ENCODE measurements around the gene USP10. TPM values are rescaled to one million over a fixed set of nuclear protein-coding genes. Genes with fewer than 3 reads are reported as not detected.

Gene USP10
- total RNA-seq, 4 donors from 2014 or later, result 61.1 to 103 (median 74.4) TPM

GRCh38 chr16:84751241-84751640 is 51.4 kb downstream of the USP10 start:
- DNase-seq (no peak), ATAC-seq (no peak)
- TF ChIP-seq POLR2A (IDR thresholded peaks at IDR 0.05) (no peak), CTCF (IDR thresholded peaks at IDR 0.05 in 4 of 5, conservative IDR thresholded peaks at IDR 0.05 in 1 of 5) (no peak)
- H3K4me3 ChIP-seq, result no peak overlapping the region
- no peaks in the 10 kb centered on the region for H3K36me3 ChIP-seq
- H3K4me1 ChIP-seq, result peaks cover 28 to 35% of the 10 kb centered on the region in 2 donors
- in situ Hi-C loops (cut with MboI; ENCODE audit: low sequenced_read_pairs in 4 of 4) (loop anchor here (5.0 to 10.0 kb wide), 3 partner anchors 211 to 221 kb away; no protein-coding TSS in a partner anchor), intact Hi-C loops (cut with DNase I; ENCODE audit: low total_unique reads) (no loop called here)
- no peaks in the 10 kb centered on the region for H3K27me3 ChIP-seq
- H3K27ac ChIP-seq, result no peak overlapping the region
- no peaks in the 10 kb centered on the region for H3K9me3 ChIP-seq

GRCh38 chr16:84751947-84752346 is 52.1 kb downstream of the USP10 start:
- in situ Hi-C loops (cut with MboI; ENCODE audit: low sequenced_read_pairs in 4 of 4), result loop anchor here (5.0 to 10.0 kb wide), 3 partner anchors 210 to 220 kb away; no protein-coding TSS in a partner anchor
- no peak overlapping the region for H3K27ac ChIP-seq

GRCh38 chr16:84752600-84752999 is 52.8 kb downstream of the USP10 start:
- no peak overlapping the region for H3K27ac ChIP-seq
- TF ChIP-seq CTCF (IDR thresholded peaks at IDR 0.05 in 4 of 5, conservative IDR thresholded peaks at IDR 0.05 in 1 of 5) (no peak), POLR2A (IDR thresholded peaks at IDR 0.05) (no peak)
- intact Hi-C loops (cut with DNase I; ENCODE audit: low total_unique reads), result no loop called here
- peaks cover 28 to 30% of the 10 kb centered on the region in 2 donors for H3K4me1 ChIP-seq
- ATAC-seq (no peak), DNase-seq (no peak)
- no peaks in the 10 kb centered on the region for H3K9me3 ChIP-seq
- H3K36me3 ChIP-seq, result no peaks in the 10 kb centered on the region
- H3K27me3 ChIP-seq, result no peaks in the 10 kb centered on the region
- in situ Hi-C loops (cut with MboI; ENCODE audit: low sequenced_read_pairs in 4 of 4), result loop anchor here (5.0 to 10.0 kb wide), 3 partner anchors 210 to 220 kb away; no protein-coding TSS in a partner anchor
- H3K4me3 ChIP-seq, result no peak overlapping the region

More at GRCh38 chr16:84751947-84752346, 52.1 kb downstream of the USP10 start:
- peaks cover 28 to 34% of the 10 kb centered on the region in 2 donors for H3K4me1 ChIP-seq
- ATAC-seq (no peak), DNase-seq (no peak)
- H3K9me3 ChIP-seq, result no peaks in the 10 kb centered on the region
- no peaks in the 10 kb centered on the region for H3K27me3 ChIP-seq
- H3K4me3 ChIP-seq, result no peak overlapping the region
- H3K36me3 ChIP-seq, result no peaks in the 10 kb centered on the region
- TF ChIP-seq POLR2A (IDR thresholded peaks at IDR 0.05), result no peak
- TF ChIP-seq CTCF (IDR thresholded peaks at IDR 0.05 in 4 of 5, conservative IDR thresholded peaks at IDR 0.05 in 1 of 5), result no peak
- intact Hi-C loops (cut with DNase I; ENCODE audit: low total_unique reads), result no loop called here

- Histone ChIP-seq H3K27me3 (no peaks in the 10 kb centered on the region), H3K9me3 (no peaks in the 10 kb centered on the region), H3K4me3 (no peak overlapping the region), H3K27ac (no peak overlapping the region), H3K4me1 (peaks cover 28 to 34% of the 10 kb centered on the region in 2 donors), H3K36me3 (no peaks in the 10 kb centered on the region)
- in situ Hi-C loops (cut with MboI; ENCODE audit: low sequenced_read_pairs in 4 of 4), result loop anchor here (5.0 to 10.0 kb wide), 3 partner anchors 209 to 219 kb away; no protein-coding TSS in a partner anchor
- no peak for TF ChIP-seq CTCF (IDR thresholded peaks at IDR 0.05 in 4 of 5, conservative IDR thresholded peaks at IDR 0.05 in 1 of 5)
- TF ChIP-seq POLR2A (IDR thresholded peaks at IDR 0.05), result no peak
- ATAC-seq (peak in 1 of 2 donors; percentile 44), DNase-seq (no peak)
- intact Hi-C loops (cut with DNase I; ENCODE audit: low total_unique reads), result loop anchor here (1.0 kb wide), 2 partner anchors 199 to 217 kb away; no protein-coding TSS in a partner anchor
Measured at GRCh38 chr16:84753412-84754326, 53.9 kb downstream of the USP10 start.
